DOHH2 (cell line): ENCODE data around the gene CHRNA9.

Source experiments
- EZH2phosphoT487 ChIP-seq: fragments of 200-600 bp; sonication (generic); IDR thresholded peaks from 2 replicates; pipeline ENCODE4 v1.6.1; 2017; ENCODE audit warnings: borderline replicate concordance, mild to moderate bottlenecking, antibody characterized with exemption, low read length, moderate library complexity, mixed read lengths
- TF ChIP-seq, protein P1 (sequence below): fragments of 200-600 bp; sonication (generic); IDR thresholded peaks from one replicate; pipeline ENCODE4 v1.5.1; 2014; ENCODE audit warnings: antibody characterized with exemption, mild to moderate bottlenecking, low read depth, low read length; ENCODE audit not compliant: poor library complexity, severe bottlenecking

DNA sequence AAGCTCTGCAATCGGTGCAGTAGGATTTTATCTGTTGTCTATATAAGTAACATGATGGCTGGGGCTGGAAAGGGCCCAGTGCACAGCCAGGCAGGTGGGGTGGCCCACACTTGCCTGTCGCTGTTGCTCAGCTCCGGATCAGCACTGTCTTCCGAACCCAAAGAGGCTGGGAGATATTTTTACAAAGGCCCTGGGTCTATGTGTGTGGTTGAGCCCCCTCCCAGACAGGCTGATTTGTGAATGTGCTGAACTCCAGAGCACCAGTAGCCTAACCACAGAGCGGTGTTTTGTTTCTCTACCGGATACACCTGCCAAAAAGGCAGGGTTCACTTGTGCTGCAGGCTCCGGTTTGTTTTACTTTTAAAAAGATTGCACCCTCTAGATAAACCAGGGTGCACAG lies 33.5 kb upstream of the CHRNA9 start:
- TF ChIP-seq, protein P1, sequence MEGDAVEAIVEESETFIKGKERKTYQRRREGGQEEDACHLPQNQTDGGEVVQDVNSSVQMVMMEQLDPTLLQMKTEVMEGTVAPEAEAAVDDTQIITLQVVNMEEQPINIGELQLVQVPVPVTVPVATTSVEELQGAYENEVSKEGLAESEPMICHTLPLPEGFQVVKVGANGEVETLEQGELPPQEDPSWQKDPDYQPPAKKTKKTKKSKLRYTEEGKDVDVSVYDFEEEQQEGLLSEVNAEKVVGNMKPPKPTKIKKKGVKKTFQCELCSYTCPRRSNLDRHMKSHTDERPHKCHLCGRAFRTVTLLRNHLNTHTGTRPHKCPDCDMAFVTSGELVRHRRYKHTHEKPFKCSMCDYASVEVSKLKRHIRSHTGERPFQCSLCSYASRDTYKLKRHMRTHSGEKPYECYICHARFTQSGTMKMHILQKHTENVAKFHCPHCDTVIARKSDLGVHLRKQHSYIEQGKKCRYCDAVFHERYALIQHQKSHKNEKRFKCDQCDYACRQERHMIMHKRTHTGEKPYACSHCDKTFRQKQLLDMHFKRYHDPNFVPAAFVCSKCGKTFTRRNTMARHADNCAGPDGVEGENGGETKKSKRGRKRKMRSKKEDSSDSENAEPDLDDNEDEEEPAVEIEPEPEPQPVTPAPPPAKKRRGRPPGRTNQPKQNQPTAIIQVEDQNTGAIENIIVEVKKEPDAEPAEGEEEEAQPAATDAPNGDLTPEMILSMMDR, result no peak
- TF ChIP-seq EZH2phosphoT487, result no peak
